Measurements from ENCODE around the gene CDCP1.

- no peak for TF ChIP-seq POLR2A (IDR thresholded peaks at IDR 0.05)
- TF ChIP-seq CTCF (IDR thresholded peaks at IDR 0.05 in 8 of 11, conservative IDR thresholded peaks at IDR 0.05 in 3 of 11) = no peak
These were observed 18.9 kb downstream of the CDCP1 start for GRCh38 chr3:45127130-45127822.

Data from spleen (tissue), 7 donors.